ENCODE measurements around the gene PDAP1.

DNA sequence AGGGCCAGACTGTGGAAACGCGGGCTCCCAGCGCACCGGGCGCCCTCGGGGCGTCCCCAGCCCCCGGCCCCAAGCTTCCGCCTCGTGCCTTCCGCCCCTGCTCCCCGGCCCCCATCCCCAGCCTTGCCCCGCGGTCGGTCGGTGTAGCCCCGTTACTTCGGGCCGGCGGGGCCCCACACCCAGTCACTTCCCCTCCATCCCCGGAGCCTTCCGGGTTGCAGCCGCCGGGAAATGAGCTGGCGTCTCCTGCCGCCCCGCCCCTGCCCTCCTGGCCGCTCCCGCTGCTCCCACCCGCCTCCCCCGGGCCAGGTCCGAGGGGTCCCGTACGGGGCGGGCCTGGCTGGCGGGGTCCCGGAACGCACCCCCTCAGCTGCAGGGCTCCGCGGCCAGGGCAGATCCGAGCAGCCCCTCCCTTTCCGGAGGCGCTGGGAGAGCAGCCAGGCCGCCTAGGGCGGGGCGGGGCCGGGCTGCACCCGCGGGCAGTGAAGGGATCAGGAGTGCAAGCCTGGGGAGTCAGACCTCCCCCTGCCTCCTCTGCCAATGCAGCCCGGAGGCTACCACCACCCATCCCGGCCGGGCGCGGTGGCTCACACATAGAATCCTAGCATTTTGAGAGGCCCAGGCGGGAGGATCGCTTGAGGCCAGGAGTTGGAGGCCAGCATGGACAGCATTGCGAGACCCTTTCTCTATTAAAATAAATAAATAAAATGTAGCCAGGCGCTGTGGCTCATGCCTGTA lies 33.2 kb downstream of the PDAP1 start:
- TF ChIP-seq CTCF (IDR thresholded peaks at IDR 0.05): no peak
- TF ChIP-seq POLR2A (IDR thresholded peaks at IDR 0.05): peak in 1 of 2 donors; percentile 9
- TF ChIP-seq POLR2AphosphoS5 (IDR thresholded peaks at IDR 0.05): no peak
